ENCODE measurements around the gene NXPE4. TPM values are rescaled to one million over a fixed set of nuclear protein-coding genes. Genes with fewer than 3 reads are reported as not detected.

NXPE4 gene
- total and polyA plus RNA-seq, 2 of the 8 experiments (the other 6 are each of a cell fraction or from before 2014, with no cell fraction given), result not detected

DNA sequence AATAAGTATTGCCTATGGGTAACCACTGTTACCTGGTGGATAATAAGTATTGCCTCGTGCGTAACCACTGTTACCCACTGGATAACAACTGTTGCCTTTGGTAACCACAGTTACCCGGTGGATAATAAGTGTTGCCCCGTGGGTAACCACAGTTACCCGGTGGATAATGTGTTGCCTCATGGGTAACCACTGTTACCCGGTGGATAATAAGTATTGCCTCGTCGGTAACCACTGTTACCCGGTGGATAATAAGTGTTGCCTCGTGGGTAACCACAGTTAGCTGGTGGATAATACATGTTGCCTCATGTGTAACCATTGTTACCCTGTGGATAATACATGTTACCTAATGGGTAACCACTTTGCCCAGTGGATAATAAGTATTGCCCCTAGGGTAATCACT, 9.8 kb upstream of the NXPE4 start (continued):
- TF ChIP-seq, protein P1, sequence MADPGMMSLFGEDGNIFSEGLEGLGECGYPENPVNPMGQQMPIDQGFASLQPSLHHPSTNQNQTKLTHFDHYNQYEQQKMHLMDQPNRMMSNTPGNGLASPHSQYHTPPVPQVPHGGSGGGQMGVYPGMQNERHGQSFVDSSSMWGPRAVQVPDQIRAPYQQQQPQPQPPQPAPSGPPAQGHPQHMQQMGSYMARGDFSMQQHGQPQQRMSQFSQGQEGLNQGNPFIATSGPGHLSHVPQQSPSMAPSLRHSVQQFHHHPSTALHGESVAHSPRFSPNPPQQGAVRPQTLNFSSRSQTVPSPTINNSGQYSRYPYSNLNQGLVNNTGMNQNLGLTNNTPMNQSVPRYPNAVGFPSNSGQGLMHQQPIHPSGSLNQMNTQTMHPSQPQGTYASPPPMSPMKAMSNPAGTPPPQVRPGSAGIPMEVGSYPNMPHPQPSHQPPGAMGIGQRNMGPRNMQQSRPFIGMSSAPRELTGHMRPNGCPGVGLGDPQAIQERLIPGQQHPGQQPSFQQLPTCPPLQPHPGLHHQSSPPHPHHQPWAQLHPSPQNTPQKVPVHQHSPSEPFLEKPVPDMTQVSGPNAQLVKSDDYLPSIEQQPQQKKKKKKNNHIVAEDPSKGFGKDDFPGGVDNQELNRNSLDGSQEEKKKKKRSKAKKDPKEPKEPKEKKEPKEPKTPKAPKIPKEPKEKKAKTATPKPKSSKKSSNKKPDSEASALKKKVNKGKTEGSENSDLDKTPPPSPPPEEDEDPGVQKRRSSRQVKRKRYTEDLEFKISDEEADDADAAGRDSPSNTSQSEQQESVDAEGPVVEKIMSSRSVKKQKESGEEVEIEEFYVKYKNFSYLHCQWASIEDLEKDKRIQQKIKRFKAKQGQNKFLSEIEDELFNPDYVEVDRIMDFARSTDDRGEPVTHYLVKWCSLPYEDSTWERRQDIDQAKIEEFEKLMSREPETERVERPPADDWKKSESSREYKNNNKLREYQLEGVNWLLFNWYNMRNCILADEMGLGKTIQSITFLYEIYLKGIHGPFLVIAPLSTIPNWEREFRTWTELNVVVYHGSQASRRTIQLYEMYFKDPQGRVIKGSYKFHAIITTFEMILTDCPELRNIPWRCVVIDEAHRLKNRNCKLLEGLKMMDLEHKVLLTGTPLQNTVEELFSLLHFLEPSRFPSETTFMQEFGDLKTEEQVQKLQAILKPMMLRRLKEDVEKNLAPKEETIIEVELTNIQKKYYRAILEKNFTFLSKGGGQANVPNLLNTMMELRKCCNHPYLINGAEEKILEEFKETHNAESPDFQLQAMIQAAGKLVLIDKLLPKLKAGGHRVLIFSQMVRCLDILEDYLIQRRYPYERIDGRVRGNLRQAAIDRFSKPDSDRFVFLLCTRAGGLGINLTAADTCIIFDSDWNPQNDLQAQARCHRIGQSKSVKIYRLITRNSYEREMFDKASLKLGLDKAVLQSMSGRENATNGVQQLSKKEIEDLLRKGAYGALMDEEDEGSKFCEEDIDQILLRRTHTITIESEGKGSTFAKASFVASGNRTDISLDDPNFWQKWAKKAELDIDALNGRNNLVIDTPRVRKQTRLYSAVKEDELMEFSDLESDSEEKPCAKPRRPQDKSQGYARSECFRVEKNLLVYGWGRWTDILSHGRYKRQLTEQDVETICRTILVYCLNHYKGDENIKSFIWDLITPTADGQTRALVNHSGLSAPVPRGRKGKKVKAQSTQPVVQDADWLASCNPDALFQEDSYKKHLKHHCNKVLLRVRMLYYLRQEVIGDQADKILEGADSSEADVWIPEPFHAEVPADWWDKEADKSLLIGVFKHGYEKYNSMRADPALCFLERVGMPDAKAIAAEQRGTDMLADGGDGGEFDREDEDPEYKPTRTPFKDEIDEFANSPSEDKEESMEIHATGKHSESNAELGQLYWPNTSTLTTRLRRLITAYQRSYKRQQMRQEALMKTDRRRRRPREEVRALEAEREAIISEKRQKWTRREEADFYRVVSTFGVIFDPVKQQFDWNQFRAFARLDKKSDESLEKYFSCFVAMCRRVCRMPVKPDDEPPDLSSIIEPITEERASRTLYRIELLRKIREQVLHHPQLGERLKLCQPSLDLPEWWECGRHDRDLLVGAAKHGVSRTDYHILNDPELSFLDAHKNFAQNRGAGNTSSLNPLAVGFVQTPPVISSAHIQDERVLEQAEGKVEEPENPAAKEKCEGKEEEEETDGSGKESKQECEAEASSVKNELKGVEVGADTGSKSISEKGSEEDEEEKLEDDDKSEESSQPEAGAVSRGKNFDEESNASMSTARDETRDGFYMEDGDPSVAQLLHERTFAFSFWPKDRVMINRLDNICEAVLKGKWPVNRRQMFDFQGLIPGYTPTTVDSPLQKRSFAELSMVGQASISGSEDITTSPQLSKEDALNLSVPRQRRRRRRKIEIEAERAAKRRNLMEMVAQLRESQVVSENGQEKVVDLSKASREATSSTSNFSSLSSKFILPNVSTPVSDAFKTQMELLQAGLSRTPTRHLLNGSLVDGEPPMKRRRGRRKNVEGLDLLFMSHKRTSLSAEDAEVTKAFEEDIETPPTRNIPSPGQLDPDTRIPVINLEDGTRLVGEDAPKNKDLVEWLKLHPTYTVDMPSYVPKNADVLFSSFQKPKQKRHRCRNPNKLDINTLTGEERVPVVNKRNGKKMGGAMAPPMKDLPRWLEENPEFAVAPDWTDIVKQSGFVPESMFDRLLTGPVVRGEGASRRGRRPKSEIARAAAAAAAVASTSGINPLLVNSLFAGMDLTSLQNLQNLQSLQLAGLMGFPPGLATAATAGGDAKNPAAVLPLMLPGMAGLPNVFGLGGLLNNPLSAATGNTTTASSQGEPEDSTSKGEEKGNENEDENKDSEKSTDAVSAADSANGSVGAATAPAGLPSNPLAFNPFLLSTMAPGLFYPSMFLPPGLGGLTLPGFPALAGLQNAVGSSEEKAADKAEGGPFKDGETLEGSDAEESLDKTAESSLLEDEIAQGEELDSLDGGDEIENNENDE (IDR thresholded peaks at IDR 0.05; ENCODE audit: insufficient replicate concordance, low read length), result no peak
- no peak for TF ChIP-seq TAF7 (optimal IDR thresholded peaks at IDR 0.05; ENCODE audit: borderline replicate concordance, low read depth, low read length)
- TF ChIP-seq CHD2 (IDR thresholded peaks at IDR 0.05; ENCODE audit: low read length), result no peak
- no peak for TF ChIP-seq SIRT6 (IDR thresholded peaks at IDR 0.05; ENCODE audit: low read length)
- TF ChIP-seq CEBPB (IDR thresholded peaks at IDR 0.05; ENCODE audit: low read depth, low read length), result no peak

All from H1 (cell line).